Pons (tissue), 1 donor: ENCODE results near the gene BTG2.

ENCODE experiments used
- DNase-seq: peaks from one replicate; pipeline ENCODE4 v3.0.0-alpha.2; 2016; ENCODE audit warnings: low spot score

Gene BTG2

DNA sequence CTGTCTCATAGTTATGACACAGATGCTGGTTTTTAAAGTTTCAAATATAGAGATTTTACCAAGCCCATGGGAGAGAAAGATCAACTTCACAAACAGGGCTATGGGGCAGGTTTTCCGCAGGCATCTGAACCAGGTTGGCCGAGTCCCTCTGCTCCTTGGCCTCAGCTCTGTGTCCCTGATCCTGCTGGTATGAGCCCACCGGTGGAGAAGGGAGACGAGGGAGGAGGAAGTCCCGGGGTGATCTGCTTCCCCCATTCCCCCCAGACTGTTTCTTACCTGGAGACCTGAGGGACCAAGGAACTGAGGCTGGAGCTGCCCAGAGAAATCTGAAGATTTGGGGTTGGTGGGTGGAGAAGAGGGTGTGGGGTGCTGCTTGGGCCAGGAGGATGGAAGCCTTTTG, 28.9 kb upstream of the BTG2 start:
- no peak for DNase-seq

DNA sequence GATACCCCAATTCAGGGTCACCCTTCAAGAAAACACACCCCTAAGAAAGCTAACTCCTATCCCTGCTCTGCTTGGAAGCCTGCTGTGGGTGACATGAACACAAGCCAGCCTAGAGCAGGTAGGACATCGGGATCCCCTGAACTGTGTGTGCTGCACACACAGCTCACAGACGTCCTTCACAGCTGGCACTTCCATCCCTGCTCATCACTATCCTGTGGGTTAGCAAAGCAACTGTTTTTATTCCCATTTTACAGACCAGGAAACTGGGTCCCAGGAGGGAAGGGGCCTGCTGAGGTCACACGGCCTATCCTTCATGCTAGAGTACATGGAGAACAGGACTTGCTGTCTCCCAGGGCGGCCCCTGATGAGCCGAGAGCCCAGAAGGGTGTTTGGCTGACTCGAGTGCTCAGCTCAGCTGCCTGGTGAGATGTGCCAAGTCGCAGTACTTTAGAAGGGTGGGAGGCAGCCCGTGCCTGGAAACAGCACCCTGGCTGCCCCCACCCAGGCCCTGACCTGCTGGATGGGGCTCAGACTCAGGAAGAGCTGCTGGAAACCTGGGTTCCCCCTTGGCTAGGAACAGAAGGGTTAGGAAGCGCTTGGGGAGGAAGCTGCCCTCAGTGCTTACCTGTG, 28.3 kb upstream of the BTG2 start:
- no peak for DNase-seq

DNA sequence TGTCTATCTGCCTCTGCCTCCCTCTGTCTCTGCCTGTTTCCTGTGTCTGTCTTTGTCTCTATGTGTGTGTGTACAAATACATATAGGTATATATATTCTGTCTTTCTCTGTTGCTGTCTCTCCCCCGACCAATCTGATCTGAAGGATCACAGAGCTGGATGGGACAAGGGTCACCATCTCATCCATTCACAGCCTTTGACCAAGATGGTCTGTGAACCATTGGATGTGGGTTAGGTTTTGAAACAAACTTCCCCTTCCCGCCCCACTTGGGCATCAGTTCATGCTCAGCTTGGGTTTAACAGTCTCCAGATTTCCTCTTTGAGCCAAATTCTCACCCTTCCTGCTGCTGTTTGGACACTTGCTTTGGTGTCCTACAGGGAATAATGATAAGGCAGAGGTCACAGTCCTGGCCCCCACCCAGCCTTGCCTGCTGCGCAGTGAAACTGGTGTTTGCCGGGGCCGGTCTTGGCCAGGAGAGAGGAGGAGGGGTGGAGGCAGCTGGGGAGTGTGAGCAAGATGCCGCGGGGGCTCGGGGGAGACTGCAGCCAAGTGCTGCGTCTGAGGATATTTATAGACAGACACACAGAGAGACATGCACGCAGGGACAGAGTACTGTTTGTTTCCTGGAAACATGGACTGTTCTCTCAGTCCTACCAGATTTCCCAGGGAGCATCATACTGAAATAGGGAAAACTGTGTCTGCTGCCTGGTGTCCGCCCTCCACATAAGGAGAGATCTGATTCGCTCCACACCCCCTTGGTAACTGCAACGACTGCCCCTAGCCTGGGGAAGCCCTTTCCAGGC, 27.0 kb upstream of the BTG2 start:
- DNase-seq: peak; percentile 96

DNA sequence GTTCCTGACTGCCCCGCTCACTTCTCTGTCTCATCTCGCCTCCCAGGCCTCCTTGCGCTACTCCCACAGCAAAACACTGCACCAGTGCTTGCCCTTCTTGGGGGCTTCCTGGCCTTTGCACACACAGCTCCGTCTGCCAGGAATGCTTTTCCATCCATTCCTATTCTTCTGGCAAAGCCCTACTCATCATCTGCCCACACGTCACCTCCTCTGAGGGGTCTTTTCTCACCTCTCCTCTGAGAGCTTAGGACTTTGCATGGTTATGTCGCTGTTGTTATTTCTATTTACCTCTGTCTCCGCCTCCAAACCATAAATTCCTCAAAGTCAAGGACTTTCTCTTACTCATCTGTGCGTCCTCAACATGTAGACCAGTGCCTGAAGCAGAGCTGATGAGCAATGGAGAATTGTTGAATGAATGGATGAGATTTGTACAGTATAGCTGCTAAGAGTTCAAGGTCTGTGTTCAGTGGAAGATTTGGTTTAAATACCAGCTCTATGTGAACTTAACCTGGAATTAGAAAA, 26.4 kb upstream of the BTG2 start:
- no peak for DNase-seq

DNA sequence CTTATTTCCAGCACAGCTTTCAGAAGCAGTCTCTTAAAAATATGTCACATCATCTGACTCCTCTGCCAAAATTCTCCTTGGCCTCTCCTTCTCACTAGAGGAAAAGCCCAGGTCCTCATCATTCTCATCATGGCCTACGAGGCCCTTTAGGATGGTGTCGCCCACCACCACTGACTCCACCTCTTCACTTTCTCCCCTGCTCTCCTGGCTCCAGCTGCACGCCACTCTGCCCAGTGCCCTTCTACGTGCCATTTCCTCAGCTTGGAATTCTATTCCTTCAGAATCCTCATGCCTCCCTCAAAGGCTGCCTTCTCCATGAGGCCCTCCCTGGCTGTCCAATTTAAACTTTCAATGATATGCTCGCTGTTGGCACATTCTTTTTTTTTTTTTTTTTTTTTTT, 25.3 kb upstream of the BTG2 start:
- DNase-seq: no peak

DNA sequence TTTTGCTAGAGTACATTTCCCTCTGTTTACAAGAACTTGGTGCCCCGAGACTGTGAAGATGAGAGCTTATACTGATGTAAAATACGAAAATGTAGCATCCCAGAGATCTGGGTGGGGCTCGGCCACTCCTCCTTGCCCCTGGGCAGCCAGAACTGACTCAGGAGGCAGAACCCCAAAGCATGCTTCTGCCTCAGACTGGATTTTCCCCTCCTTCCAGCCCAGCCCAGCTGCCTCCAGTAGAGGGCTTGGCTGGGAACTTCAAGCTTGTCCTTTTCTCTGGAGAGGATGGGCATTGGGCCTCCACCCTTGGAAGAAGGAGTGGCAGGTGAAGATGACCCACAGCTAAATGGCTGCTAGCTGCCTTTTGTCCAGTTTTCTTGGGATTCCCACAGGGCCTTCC, 24.3 kb upstream of the BTG2 start:
- no peak for DNase-seq

DNA sequence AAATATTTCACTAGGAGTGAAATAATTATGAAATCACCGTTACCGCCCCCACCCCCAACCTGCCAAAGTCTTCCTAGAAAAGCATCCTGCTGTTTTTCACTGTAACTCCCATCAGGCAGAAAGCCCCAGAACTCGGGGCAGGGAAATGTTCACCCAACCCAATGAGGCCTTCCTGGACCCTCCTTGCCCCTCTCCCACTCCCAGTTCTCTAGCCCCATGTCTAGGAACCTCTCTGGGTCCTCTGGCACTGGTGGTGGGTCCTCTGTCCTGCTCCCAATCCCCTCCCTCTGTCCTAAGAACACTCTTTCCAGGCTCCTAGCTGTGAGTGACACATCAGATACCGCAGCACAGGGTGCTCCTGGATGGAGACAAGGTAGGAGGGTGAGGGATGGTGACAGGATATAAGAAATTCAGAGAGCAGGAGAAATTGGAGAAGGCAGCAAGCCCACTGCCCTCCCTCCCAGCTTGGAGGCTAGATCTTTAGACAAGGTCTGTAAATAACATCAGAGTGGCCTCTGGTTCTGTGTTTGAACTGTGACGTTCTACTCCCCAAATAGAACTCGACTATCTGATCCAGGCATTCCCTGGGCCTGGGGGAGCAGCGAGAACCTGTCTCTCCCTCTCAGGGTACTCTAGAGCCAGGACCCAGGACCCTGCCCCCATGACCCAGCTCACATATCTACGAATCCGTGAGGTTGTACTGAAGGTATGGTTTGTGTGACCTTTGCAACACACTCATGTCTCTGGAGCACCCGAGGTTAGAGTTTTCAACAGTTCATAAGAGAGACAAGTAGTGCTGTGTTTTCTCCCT, 23.3 kb upstream of the BTG2 start:
- DNase-seq: no peak

DNA sequence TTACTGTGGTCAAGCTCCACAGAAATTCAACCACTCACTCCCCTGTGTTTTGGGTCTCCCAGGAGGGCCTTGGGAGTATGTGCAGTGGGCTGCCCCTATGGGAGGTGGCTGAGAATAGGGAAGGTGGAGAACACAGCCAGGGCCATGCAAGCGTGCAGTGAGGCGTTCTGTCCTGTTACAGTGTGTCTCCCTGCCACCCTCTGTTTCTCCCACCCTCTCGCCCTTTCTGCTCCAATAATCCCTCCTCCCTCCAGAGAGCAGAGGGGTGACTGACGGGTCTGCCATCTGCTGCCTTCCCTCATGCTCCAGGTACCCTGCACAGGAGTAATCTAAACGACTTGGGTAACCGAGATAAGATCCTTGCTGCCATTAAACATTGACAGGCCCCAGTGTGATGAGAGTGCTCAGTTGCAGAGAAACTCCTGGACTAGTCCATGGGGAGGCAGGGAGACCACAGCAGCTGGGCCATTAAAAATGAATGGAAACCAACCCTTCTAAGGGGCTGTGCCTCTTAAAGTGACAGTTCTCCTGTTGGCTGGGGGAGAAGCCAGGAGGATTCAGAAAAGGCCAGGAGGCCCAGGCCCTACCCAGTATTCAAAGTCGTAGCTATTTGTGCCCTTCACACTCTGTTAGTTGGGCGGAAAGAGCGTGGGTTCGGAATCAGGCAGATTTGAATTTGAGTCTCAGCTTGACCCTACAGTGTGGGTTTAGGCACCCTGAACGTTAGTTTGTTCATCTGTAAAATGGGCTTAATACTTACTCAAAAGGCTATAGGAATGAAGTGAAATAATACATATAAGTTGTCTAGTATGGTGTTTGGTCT, 22.4 kb upstream of the BTG2 start:
- no peak for DNase-seq

DNA sequence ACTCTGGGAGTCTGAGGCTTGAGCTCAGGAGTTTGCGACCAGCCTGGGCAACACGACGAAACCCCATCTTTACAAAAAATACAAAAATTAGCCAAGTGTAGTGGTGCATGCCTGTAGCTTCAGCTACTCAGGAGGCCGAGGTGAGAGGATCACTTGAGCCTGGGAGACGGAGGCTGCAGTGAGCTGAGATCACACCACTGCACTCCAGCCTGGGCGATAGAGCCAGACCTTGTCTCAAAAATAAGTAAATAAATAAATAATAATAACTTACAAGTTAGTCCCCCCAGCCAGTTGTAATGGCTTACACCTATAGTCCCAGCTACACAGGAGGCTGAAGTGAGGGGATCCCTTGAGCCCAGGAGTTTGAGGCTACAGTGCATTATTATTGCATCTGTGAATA, 21.7 kb upstream of the BTG2 start:
- no peak for DNase-seq

DNA sequence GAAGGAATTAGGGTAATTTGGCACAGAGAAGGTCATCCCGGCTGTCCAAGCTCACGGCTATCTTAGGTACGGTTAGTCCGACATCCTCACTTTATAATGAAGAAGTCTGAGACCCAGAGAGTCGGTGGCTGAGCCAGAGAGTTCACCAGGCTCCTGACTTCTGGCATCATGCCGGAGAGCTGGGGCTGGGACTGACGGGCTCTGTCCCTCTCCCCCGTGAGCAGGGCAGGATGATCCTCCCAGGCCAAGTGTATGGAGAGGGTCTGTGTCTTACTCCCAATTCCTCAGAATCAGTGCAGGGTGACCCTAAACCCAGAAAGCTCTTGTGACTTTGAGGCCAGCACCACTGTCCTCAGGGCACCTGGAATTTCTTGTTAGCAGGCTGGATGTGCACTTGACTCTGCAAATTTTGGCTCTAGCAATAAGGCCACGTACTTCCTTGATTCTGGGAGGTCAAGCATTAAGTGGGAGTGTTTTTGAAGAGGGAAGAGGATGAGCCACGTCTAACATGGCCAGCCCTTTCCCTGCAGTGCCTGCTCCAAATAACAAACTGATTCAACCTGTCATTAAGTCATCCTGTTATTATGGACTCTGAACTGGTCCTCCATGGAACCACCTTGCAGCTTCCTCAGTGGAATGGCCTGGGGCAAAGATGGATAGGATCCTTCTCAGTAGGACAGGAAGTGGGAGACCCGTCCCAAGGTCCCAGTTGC, 20.8 kb upstream of the BTG2 start:
- DNase-seq: no peak

DNA sequence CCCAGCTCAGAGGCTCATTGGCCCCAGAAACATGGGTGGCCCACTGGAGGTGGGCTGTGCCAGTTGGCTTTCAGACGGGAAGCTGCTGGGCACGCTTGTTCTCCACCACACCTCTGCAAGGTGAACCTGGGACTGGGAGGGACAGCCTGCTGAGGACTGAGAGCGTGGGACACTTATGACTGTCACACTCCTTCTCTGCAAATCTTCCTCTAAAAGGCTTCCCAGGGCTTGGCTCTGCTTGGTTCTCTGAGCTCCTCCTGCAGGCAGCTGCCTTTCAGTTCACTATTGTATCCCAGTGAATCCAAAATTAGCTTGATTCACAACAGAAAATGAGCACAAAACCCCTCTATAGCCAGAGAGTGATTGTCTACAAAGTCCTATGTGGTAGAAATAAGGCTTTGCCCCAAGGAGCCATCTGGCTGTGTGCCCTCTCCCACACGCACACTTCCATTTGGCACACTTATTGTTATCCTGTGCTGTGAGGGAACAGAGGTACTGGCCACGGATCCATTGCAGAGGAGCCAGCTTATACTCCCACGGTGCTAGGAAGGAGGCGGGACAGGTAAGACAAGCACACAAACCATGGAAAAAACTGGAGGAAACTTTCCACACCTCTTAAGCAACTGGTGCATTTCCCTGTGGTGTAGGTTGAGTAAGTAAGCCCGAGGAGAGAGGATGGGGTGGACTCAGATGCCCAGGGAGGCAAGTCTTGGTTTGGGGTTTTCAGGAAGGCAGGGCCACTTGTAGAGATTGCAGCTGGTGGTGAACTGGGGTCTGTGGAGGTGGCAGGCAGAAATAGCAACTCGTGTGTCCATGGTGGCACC, 18.9 kb upstream of the BTG2 start:
- DNase-seq: peak; percentile 88

DNA sequence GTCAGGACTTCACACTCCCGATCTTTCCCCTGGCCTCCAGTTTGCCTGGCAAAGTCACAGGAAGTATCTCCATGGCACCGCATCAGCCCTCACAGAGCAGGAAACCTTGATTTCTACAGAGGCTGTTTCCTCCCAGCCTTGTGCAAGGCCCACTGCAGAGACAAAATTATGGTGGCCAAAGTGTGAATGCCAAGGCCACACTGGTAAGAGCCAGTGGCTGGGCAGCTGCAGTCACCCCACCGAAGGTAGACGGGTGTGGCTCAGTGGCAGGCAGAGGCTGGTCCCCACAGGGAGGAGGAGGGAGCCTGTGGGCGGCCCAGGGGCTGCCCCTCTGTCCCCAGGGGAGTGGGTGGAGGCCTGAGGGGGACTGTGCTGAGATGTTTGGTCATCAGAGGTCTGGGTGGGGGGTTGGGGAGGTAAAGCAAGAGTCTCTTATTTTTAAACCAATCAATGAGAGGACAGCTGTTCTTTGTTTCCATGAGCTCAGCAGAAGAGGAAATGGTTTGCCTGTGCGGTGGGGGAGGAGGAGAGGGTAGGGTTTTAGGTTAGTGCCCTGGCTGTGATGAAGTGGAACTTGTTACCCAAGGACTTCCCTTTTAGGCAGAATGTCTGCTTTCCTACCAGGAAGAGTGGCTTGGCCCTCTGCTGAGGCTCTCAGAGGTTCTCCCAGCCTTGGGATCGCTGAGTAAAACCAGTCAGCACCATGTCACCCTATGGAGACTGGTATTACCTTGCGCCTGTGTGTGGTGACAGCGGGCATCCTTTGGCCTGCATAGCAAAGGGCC, 18.0 kb upstream of the BTG2 start:
- peak; percentile 88 for DNase-seq

DNA sequence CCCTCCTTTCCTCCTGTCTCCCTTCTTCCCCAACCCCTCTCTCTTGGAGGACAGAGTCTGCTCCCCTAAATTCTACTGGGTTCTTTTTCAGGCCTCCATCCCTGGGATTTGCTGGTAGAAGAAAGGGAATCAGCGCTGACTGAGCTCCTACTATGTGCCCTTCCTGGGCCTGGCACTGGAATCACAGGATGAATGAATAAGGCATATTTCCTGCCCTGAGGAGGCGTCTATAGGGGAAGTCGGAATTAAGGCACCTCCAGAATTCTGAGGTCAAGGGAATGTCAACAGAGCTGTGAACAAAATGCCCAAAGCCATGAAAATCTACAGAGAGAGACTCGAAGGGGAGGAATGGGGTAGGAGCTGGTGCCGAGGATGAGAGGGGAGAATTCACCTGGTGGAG, 17.4 kb upstream of the BTG2 start:
- DNase-seq: no peak

DNA sequence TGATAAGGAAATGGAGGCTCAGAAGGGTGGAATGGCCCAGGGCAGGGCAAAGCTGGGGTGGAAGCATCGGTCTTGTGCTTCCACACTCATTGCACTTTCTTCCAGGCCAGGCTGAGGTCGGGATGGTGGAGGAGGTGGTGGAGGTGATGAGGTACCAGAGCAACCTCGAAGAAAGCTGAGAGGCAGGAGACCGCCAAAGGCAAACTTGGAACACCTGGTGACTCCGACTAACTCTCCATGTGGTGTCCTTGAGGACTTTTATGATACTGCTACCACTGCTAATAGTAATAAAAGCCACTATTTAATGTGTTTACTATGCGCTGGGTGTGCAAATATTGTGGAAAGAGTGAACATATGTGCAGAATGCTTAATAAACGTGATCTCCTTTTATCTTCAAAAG, 16.9 kb upstream of the BTG2 start:
- no peak for DNase-seq

DNA sequence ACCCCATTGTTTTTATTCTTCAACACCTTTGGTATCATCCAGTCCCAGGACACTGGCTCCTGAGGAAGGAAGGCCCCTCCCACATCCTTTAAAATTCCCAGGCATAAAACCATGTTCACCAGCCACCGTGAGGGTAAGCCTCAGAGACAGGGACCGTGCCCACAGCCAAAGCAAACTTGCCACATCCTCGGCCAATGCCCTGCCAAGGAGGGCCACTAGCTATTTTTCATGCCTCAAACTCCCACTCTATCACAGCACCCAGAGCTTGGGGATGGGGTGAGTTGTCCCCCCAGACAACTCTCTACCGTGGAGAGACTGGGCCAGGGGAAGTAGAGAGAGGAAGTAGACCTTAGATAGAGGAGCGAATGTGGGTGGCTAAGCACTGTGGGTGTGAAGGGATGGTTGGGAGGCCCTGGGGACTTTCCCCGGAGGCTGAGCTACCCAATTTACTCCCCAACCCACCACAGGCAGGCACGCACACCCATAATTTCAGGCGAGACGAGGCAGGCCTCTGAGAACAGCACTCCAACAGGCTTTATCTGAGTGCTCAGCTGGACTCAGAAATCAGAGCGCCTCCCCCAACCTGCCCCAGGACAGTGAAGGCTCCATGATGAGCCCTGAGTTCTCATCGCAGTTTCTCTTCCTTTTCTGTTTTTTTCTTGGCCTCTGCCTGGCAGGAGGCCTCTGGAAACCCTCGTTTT, 15.9 kb upstream of the BTG2 start:
- peak; percentile 78 for DNase-seq

DNA sequence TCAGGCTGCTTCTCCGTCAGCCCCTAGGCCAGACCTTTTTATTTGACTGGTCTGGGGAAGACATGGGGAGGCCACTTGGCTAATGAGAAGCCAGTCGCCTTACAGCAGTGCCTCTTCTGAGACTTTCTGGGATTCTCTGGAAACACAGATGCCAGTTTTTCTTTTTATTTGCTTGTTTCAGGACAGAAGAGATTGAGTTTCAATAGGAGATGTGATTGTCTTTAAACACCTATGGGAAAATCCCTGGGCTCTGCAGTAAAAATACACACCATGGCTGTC, 15.4 kb upstream of the BTG2 start:
- no peak for DNase-seq

DNA sequence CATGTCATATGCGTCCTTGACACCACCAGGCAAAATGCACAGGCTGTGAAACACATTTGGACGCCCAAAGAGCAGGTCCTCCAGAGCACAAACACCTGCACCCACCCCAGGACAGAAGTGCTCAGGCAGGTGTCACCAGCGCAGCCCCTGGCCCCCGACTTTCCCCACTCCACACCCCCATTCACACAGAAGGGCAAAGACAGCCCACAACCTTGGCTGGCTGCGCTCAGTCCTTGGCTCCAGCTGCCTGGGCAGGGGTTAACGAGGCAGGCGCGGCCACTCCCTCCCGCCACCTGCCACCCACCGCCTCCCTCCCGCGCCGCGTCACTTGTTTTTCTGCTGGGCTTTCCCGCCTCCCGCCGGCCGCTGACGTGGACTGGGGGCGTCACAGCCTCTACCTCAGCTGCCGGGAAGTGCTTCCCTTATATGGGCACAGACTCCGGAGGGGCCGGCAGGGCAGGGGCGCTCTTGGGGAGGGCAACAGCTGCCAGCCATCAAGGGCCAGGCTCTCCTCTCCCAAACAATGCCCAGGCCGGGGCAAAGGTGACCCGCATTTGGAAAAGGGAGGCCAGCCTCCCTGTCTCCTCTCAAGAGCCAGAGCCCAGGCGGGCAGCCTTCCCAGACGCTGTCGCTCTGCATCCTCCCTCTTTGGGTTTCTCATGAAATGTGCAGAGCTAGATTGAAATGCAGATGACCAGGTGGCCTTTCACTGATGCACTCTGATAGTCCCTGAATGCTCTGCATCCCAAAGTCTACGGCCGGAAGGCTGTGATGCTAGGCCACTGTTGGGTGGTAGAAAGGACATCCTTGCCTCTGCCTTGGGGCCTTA, 14.8 kb upstream of the BTG2 start:
- peak; percentile 86 for DNase-seq
